Measurements from ENCODE around the gene BCL2.

GRCh38 chr18:63273222-63273927 lies 46.2 kb downstream of the BCL2 start:
- TF ChIP-seq, protein P1, sequence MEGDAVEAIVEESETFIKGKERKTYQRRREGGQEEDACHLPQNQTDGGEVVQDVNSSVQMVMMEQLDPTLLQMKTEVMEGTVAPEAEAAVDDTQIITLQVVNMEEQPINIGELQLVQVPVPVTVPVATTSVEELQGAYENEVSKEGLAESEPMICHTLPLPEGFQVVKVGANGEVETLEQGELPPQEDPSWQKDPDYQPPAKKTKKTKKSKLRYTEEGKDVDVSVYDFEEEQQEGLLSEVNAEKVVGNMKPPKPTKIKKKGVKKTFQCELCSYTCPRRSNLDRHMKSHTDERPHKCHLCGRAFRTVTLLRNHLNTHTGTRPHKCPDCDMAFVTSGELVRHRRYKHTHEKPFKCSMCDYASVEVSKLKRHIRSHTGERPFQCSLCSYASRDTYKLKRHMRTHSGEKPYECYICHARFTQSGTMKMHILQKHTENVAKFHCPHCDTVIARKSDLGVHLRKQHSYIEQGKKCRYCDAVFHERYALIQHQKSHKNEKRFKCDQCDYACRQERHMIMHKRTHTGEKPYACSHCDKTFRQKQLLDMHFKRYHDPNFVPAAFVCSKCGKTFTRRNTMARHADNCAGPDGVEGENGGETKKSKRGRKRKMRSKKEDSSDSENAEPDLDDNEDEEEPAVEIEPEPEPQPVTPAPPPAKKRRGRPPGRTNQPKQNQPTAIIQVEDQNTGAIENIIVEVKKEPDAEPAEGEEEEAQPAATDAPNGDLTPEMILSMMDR (IDR thresholded peaks at IDR 0.05): no peak
- no peak for TF ChIP-seq POLR2A (IDR thresholded peaks at IDR 0.05)
- TF ChIP-seq POLR2AphosphoS5 (IDR thresholded peaks at IDR 0.05): no peak

Measured in prostate gland (tissue), 2 donors.